Hippocampal formation (tissue), 2 donors: ENCODE results near the gene SASH1.

ENCODE experiments used
- DNase-seq, 2 donors: peaks; one replicate each; lab custom pipeline; 2025; lab: John Stamatoyannopoulos, UW

SASH1 gene

GRCh38 chr6:148521158-148521557 is 178.5 kb downstream of the SASH1 start:
- peak in 1 of 2 donors; percentile 54 for DNase-seq

- DNase-seq, result no peak
Observed at GRCh38 chr6:148521586-148521985, 178.9 kb downstream of the SASH1 start.

GRCh38 chr6:148523048-148523447 is 180.4 kb downstream of the SASH1 start:
- no peak for DNase-seq

GRCh38 chr6:148523551-148523950 is 180.9 kb downstream of the SASH1 start:
- no peak for DNase-seq

- no peak for DNase-seq
Observed at GRCh38 chr6:148524471-148524882, 181.8 kb downstream of the SASH1 start.

- DNase-seq, result no peak
Observed at GRCh38 chr6:148524976-148525375, 182.3 kb downstream of the SASH1 start.

- DNase-seq, result no peak
Observed at GRCh38 chr6:148525453-148525852, 182.8 kb downstream of the SASH1 start.

- no peak for DNase-seq
Observed at GRCh38 chr6:148526145-148526544, 183.5 kb downstream of the SASH1 start.

GRCh38 chr6:148528292-148528691 is 185.7 kb downstream of the SASH1 start:
- DNase-seq, result peak; percentile 39 to 59

- peak in 1 of 2 donors; percentile 39 for DNase-seq
Observed at GRCh38 chr6:148529010-148529409, 186.4 kb downstream of the SASH1 start.

GRCh38 chr6:148530394-148530953 is 187.8 kb downstream of the SASH1 start:
- DNase-seq, result peak; percentile 36 to 42

GRCh38 chr6:148530976-148531375 is 188.3 kb downstream of the SASH1 start:
- DNase-seq, result no peak

- DNase-seq, result no peak
Observed at GRCh38 chr6:148532698-148533097, 190.1 kb downstream of the SASH1 start.

- DNase-seq, result no peak
Observed at GRCh38 chr6:148533309-148534107, 190.9 kb downstream of the SASH1 start.

- no peak for DNase-seq
Observed at GRCh38 chr6:148534871-148535270, 192.2 kb downstream of the SASH1 start.

GRCh38 chr6:148535381-148535780 is 192.7 kb downstream of the SASH1 start:
- no peak for DNase-seq

GRCh38 chr6:148535976-148536375 is 193.3 kb downstream of the SASH1 start:
- DNase-seq, result peak in 1 of 2 donors; percentile 80

- DNase-seq, result no peak
Observed at GRCh38 chr6:148538261-148539190, 195.9 kb downstream of the SASH1 start.

GRCh38 chr6:148543540-148543939 is 200.9 kb downstream of the SASH1 start:
- DNase-seq, result no peak

GRCh38 chr6:148544421-148544820 is 201.8 kb downstream of the SASH1 start:
- DNase-seq, result no peak

GRCh38 chr6:148545901-148546300 is 203.3 kb downstream of the SASH1 start:
- DNase-seq, result no peak

GRCh38 chr6:148547110-148547509 is 204.5 kb downstream of the SASH1 start:
- no peak for DNase-seq
